Mesenchymal stem cell (in vitro differentiated cells and primary cell): ENCODE data around the gene C20orf202.
"Not testable (repeated sequence)": the region's sequence is repeated elsewhere in the genome, so short reads cannot be mapped to it uniquely, and the experiment has no call there.

Experiments
- DNase-seq: peaks from one replicate; pipeline ENCODE4 v3.0.0-alpha.2; 2013
- H2AFZ ChIP-seq: one replicate; pipeline ENCODE4 v1.6.1; 2013; ENCODE audit warnings: low read depth, mild to moderate bottlenecking, control low read depth, inconsistent platforms, low read length, moderate library complexity
- H2AK5ac ChIP-seq: 2 replicates; pipeline ENCODE4 v1.6.1; 2013; ENCODE audit warnings: low read length, moderate library complexity, mild to moderate bottlenecking, inconsistent platforms; ENCODE audit not compliant: severe bottlenecking
- H2BK120ac ChIP-seq: one replicate; pipeline ENCODE4 v1.6.1; 2013; ENCODE audit warnings: low read depth, mild to moderate bottlenecking, inconsistent platforms, low read length, moderate library complexity
- H2BK12ac ChIP-seq, 2 experiments: one replicate each; pipeline ENCODE4 v1.6.1; 2013; ENCODE audit warnings: inconsistent platforms in 2 of 2, low read length in 2 of 2, mild to moderate bottlenecking in 2 of 2, moderate library complexity in 2 of 2, control low read depth in 1 of 2
- H2BK15ac ChIP-seq: one replicate; pipeline ENCODE4 v1.6.1; 2013; ENCODE audit warnings: mild to moderate bottlenecking, low read depth, inconsistent platforms; ENCODE audit not compliant: poor library complexity, severe bottlenecking
- H2BK5ac ChIP-seq: 2 replicates; pipeline ENCODE4 v1.6.1; 2013; ENCODE audit warnings: low read depth, mild to moderate bottlenecking, low read length, control low read depth, inconsistent platforms; ENCODE audit not compliant: poor library complexity, severe bottlenecking
- H3K14ac ChIP-seq, 2 experiments: one replicate each; pipeline ENCODE4 v1.6.1; 2013; ENCODE audit warnings: inconsistent platforms in 2 of 2, low read length in 2 of 2, control low read depth in 1 of 2, mild to moderate bottlenecking in 1 of 2, moderate library complexity in 1 of 2
- H3K18ac ChIP-seq, 2 experiments: one replicate each; pipeline ENCODE4 v1.6.1; 2013; ENCODE audit warnings: inconsistent platforms in 2 of 2, low read length in 2 of 2, control low read depth in 1 of 2, low read depth in 1 of 2, mild to moderate bottlenecking in 1 of 2
- H3K23ac ChIP-seq, 2 experiments: one replicate each; pipeline ENCODE4 v1.6.1; 2013; ENCODE audit warnings: inconsistent platforms in 2 of 2, low read length in 2 of 2, mild to moderate bottlenecking in 2 of 2, moderate library complexity in 2 of 2, control low read depth in 1 of 2
- H3K27ac ChIP-seq: 2 replicates; pipeline ENCODE4 v1.5.1; 2013; ENCODE audit warnings: mild to moderate bottlenecking, moderate library complexity, low read length, control low read depth, inconsistent platforms; ENCODE audit not compliant: poor library complexity, severe bottlenecking
- H3K27me3 ChIP-seq, 2 experiments: 2 replicates each; pipeline versions ENCODE4 v1.6.1 to v1.7.0; 2013; ENCODE audit warnings: low read length in 2 of 2, mild to moderate bottlenecking in 2 of 2, moderate library complexity in 2 of 2, control low read depth in 1 of 2, inconsistent platforms in 1 of 2; ENCODE audit not compliant: control insufficient read depth in 1 of 2, insufficient read depth in 1 of 2
- H3K36me3 ChIP-seq, 2 experiments: 2 replicates each; pipeline versions ENCODE4 v1.6.1 to v1.7.0; 2013; ENCODE audit warnings: low read length in 2 of 2, control low read depth in 1 of 2, inconsistent platforms in 1 of 2, low read depth in 1 of 2, mild to moderate bottlenecking in 1 of 2; ENCODE audit not compliant: insufficient read depth in 2 of 2, control insufficient read depth in 1 of 2
- H3K4ac ChIP-seq, 2 experiments: one replicate each; pipeline ENCODE4 v1.6.1; 2013; ENCODE audit warnings: inconsistent platforms in 2 of 2, low read length in 2 of 2, mild to moderate bottlenecking in 2 of 2, moderate library complexity in 2 of 2, control low read depth in 1 of 2, low read depth in 1 of 2
- H3K4me1 ChIP-seq: 2 replicates; pipeline ENCODE4 v1.6.1; 2013; ENCODE audit warnings: low read depth, low read length, control low read depth; ENCODE audit not compliant: control insufficient read depth, insufficient read depth
- H3K4me2 ChIP-seq: 2 replicates; pipeline ENCODE4 v1.6.1; 2013; ENCODE audit warnings: low read length, mild to moderate bottlenecking, inconsistent platforms; ENCODE audit not compliant: poor library complexity, severe bottlenecking
- H3K4me3 ChIP-seq, 2 experiments: 2 replicates each; pipeline versions ENCODE4 v1.5.1 to v1.7.0; 2013; ENCODE audit warnings: low read length in 2 of 2, mild to moderate bottlenecking in 2 of 2, control low read depth in 1 of 2, low read depth in 1 of 2; ENCODE audit not compliant: insufficient read depth in 1 of 2
- H3K79me1 ChIP-seq: replicated peaks from 2 replicates; pipeline ENCODE4 v1.6.1; 2013; ENCODE audit warnings: mild to moderate bottlenecking, control low read depth, low read length, inconsistent platforms; ENCODE audit not compliant: poor library complexity, severe bottlenecking
- H3K9ac ChIP-seq: 2 replicates; pipeline ENCODE4 v1.7.0; 2013; ENCODE audit warnings: mild to moderate bottlenecking, low read length, moderate library complexity
- H3K9me3 ChIP-seq: 2 replicates; pipeline ENCODE4 v1.7.0; 2013; ENCODE audit warnings: mild to moderate bottlenecking, low read length; ENCODE audit not compliant: control insufficient read depth
- H4K8ac ChIP-seq: one replicate; pipeline ENCODE4 v1.6.1; 2013; ENCODE audit warnings: inconsistent platforms, mild to moderate bottlenecking, low read length, moderate library complexity
- H4K91ac ChIP-seq: one replicate; pipeline ENCODE4 v1.6.1; 2013; ENCODE audit warnings: mild to moderate bottlenecking, low read length, inconsistent platforms
- WGBS: methylation state at CpG from one replicate; pipeline ENCODE4 v1.1.7; 2013; ENCODE audit warnings: mixed read lengths; 5-methylcytosine and 5-hydroxymethylcytosine counted together

C20orf202 gene

DNA sequence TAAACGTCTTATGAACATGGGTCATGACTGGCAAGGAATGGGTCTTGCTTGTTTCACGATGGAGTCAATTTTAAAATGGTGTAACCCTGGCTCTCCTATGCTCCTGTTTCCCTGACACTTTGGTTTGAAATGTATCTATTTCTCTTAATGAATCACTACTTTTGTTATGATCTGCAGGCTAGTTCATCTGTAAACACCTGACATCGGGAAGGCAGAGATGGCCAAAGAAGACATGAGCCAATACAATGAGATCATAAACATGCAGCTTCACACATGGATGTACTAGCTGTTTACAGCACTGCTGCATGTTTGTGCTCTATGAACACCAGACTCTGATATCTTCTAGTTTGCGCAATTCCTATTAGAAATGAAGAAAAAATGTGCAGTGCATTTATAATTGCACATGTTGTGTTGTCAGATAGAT is 11.6 kb downstream of the C20orf202 start:
- 66% methylated on average over 4 of the region's 4 CpGs for WGBS
- Histone ChIP-seq H3K4me3 (no peak overlapping the region), H3K9me3 (no peaks in the 10 kb centered on the region)

DNA sequence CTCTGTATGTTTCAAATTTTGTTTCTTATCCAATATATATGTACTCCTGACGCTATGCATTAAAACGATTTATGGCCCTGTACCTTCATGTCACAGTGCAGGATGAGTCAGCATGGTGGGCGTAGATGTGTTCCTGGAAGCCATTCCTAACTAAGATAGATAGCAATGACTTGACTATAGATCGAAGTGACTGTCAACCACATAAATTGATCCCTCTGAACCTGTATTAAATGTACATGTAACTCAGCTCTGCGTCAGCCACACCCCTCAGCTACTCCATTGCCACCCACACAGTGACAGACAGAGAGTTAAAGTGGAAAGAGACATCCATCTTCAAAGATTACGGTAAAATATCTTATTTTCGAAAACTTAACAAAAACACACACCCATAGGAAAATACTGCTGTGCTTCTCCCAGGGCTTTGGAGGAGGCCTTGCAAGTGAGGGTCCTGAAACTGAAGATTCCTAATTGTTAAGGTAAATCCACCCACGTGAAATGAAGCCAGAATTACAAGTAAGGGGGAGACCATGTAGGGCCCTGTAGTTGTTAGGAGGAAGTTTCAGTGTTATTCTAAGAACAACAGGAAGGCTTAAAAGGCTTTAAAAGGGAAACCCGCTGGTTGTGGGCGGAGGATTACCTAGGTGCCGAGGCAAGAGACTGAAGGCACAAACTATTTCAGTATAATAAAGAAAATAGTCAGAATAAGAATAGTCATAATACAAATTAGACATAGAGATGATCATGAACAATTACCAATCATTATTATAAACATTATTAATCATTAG is 12.3 kb downstream of the C20orf202 start:
- Histone ChIP-seq H3K36me3 (no peaks in the 10 kb centered on the region), H2AFZ (no peak overlapping the region), H3K27ac (no peak overlapping the region), H2AK5ac (no peak overlapping the region), H3K4me1 (no peaks in the 10 kb centered on the region), H3K79me1 (no peaks in the 10 kb centered on the region), H2BK15ac (no peak overlapping the region), H3K23ac (no peak overlapping the region), H3K9me3 (no peaks in the 10 kb centered on the region), H4K8ac (no peak overlapping the region), H4K91ac (no peak overlapping the region), H2BK12ac (no peak overlapping the region), H2BK5ac (no peak overlapping the region), H2BK120ac (no peak overlapping the region), H3K4ac (no peak overlapping the region), H3K4me3 (no peak overlapping the region), H3K18ac (no peak overlapping the region), H3K4me2 (no peak overlapping the region), H3K9ac (no peak overlapping the region), H3K27me3 (peaks cover 0 to 24% of the 10 kb centered on the region in 2 experiments), H3K14ac (no peak overlapping the region)
- no peak for DNase-seq
- 70% methylated on average over 6 of the region's 11 CpGs for WGBS

More for the DNA sequence above, 11.6 kb downstream of the C20orf202 start:
- Histone ChIP-seq H3K27ac (no peak overlapping the region), H3K4ac (no peak overlapping the region), H3K36me3 (no peaks in the 10 kb centered on the region), H3K4me1 (no peaks in the 10 kb centered on the region), H2BK12ac (no peak overlapping the region), H2BK5ac (no peak overlapping the region), H3K27me3 (peaks cover 3 to 25% of the 10 kb centered on the region in 2 experiments), H4K8ac (no peak overlapping the region), H3K23ac (no peak overlapping the region), H2BK120ac (no peak overlapping the region), H3K14ac (no peak overlapping the region), H3K79me1 (no peaks in the 10 kb centered on the region), H3K4me2 (no peak overlapping the region), H4K91ac (no peak overlapping the region), H3K18ac (no peak overlapping the region), H2AFZ (no peak overlapping the region), H2BK15ac (no peak overlapping the region), H3K9ac (no peak overlapping the region), H2AK5ac (no peak overlapping the region)
- peak; percentile 21 for DNase-seq

DNA sequence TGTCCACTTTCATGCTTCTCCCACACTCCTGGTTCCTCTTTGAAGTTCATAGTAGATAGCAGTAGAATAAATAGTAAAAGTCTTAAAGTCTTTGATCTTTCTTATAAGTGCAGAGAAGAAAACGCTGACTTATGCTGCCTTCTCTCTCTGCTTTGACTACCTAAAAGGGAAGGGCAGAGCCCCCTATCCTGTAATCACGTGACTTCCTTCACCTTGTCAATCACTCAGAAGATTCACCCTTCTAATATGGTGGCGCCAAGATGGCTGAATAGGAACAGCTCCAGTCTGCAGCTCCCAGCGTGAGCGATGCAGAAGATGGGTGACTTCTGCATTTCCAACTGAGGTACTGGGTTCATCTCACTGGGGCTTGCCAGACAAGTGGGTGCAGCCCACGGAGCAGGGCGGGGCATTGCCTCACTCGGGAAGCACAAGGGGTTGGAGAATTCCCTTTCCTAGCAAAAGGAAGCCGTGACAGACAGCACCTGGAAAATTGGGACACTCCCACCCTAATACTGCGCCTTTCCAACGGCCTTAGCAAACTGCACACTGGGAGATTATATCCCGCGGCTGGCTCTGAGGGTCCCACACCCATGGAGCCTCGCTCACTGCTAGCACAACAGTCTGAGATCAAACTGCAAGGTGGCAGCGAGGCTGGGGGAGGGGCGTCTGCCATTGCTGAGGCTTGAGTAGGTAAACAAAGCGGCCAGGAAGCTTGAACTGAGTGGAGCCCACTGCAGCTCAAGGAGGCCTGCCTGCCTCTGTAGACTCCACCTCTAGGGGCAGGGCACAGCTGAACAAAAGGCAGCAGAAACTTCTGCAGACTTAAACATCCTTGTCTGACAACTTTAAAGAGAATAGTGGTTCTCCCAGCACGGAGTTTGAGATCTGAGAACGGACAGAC is 13.5 kb downstream of the C20orf202 start:
- not testable (repeated sequence) for H4K91ac ChIP-seq, H3K79me1 ChIP-seq, H3K36me3 ChIP-seq, H3K4me2 ChIP-seq, H3K14ac ChIP-seq, DNase-seq, H2BK5ac ChIP-seq, H2BK12ac ChIP-seq, H3K18ac ChIP-seq, H2AK5ac ChIP-seq, H3K4ac ChIP-seq, H3K4me1 ChIP-seq, H2BK120ac ChIP-seq, H2AFZ ChIP-seq, H3K23ac ChIP-seq, H3K9me3 ChIP-seq, H2BK15ac ChIP-seq, H4K8ac ChIP-seq, H3K4me3 ChIP-seq, H3K27ac ChIP-seq, H3K9ac ChIP-seq
- peaks cover 0 to 24% of the 10 kb centered on the region in 2 experiments for H3K27me3 ChIP-seq
- 86% methylated on average over 19 of the region's 19 CpGs for WGBS

DNA sequence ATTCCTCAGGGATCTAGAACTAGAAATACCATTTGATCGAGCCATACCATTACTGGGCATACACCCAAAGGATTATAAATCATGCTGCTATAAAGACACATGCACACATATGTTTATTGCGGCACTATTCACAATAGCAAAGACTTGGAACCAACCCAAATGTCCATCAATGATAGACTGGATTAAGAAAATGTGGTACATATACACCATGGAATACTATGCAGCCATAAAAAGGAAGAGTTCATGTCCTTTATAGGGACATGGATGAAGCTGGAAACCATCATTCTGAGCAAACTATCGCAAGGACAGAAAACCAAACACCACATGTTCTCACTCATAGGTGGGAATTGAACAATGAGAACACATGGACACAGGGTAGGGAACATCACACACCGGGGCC is 19.5 kb downstream of the C20orf202 start:
- H3K4ac ChIP-seq, H3K27ac ChIP-seq, H4K8ac ChIP-seq, H3K9me3 ChIP-seq, DNase-seq, H2BK15ac ChIP-seq, H3K36me3 ChIP-seq, H3K4me3 ChIP-seq, H3K79me1 ChIP-seq, H2BK120ac ChIP-seq, H3K14ac ChIP-seq, H3K4me1 ChIP-seq, H3K9ac ChIP-seq, H3K4me2 ChIP-seq, H2BK5ac ChIP-seq, H3K18ac ChIP-seq, H2BK12ac ChIP-seq, H4K91ac ChIP-seq, H2AK5ac ChIP-seq, H3K23ac ChIP-seq, H2AFZ ChIP-seq: not testable (repeated sequence)
- peaks cover 0 to 16% of the 10 kb centered on the region in 2 experiments for H3K27me3 ChIP-seq
- no CpG with 5 or more reads among the region's 4 CpGs for WGBS
